ENCODE data around the gene TMEM44. TPM values are rescaled to one million over a fixed set of nuclear protein-coding genes. Genes with fewer than 3 reads are reported as not detected.
"Not testable (repeated sequence)": the region's sequence is repeated elsewhere in the genome, so short reads cannot be mapped to it uniquely, and the experiment has no call there.

TMEM44 gene
- total RNA-seq, 1 experiment from 2014 or later, result 8.3 TPM

GRCh38 chr3:194608981-194609380 lies 24.2 kb downstream of the TMEM44 start:
- Mint-ChIP-seq H3K27me3 (ENCODE audit: insufficient read depth, unreplicated experiment) (no peaks in the 10 kb centered on the region), H3K4me3 (ENCODE audit: unreplicated experiment) (no peak overlapping the region), H3K36me3 (ENCODE audit: insufficient read depth, unreplicated experiment) (no peaks in the 10 kb centered on the region), H3K27ac (ENCODE audit: low read depth, unreplicated experiment) (no peak overlapping the region), H3K4me1 (ENCODE audit: insufficient read depth, unreplicated experiment) (no peaks in the 10 kb centered on the region), H3K9me3 (ENCODE audit: unreplicated experiment) (no peaks in the 10 kb centered on the region)
- intact Hi-C loops (cut with micrococcal nuclease), result no loop called here
- TF ChIP-seq, protein P1, sequence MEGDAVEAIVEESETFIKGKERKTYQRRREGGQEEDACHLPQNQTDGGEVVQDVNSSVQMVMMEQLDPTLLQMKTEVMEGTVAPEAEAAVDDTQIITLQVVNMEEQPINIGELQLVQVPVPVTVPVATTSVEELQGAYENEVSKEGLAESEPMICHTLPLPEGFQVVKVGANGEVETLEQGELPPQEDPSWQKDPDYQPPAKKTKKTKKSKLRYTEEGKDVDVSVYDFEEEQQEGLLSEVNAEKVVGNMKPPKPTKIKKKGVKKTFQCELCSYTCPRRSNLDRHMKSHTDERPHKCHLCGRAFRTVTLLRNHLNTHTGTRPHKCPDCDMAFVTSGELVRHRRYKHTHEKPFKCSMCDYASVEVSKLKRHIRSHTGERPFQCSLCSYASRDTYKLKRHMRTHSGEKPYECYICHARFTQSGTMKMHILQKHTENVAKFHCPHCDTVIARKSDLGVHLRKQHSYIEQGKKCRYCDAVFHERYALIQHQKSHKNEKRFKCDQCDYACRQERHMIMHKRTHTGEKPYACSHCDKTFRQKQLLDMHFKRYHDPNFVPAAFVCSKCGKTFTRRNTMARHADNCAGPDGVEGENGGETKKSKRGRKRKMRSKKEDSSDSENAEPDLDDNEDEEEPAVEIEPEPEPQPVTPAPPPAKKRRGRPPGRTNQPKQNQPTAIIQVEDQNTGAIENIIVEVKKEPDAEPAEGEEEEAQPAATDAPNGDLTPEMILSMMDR (IDR thresholded peaks at IDR 0.05; ENCODE audit: unreplicated experiment), result no peak
- ChIA-PET CTCF (interaction anchor here (0.6 kb wide), 2 partner anchors 13 to 320 kb away, joined by 3 read pairs; no protein-coding TSS in a partner anchor), POLR2A (no interaction called here)
- no peak for DNase-seq (ENCODE audit: unreplicated experiment)
- no TSS peak for BruUV-seq (replicated peaks)

GRCh38 chr3:194607592-194608389 lies 25.4 kb downstream of the TMEM44 start:
- no peak overlapping the region for H3K4me3 Mint-ChIP-seq (ENCODE audit: unreplicated experiment)
- ChIA-PET POLR2A (no interaction called here), CTCF (interaction anchor here (0.5 to 1.3 kb wide), 2 partner anchors 12 to 14 kb away, joined by 4 to 6 read pairs; no protein-coding TSS in a partner anchor)
- H3K27me3 Mint-ChIP-seq (ENCODE audit: insufficient read depth, unreplicated experiment), result no peaks in the 10 kb centered on the region
- no TSS peak for BruUV-seq (replicated peaks)
- H3K4me1 Mint-ChIP-seq (ENCODE audit: insufficient read depth, unreplicated experiment), result no peaks in the 10 kb centered on the region
- no peak overlapping the region for H3K27ac Mint-ChIP-seq (ENCODE audit: low read depth, unreplicated experiment)
- H3K9me3 Mint-ChIP-seq (ENCODE audit: unreplicated experiment), result no peaks in the 10 kb centered on the region
- TF ChIP-seq, protein P1 (IDR thresholded peaks at IDR 0.05; ENCODE audit: unreplicated experiment), result no peak
- no peaks in the 10 kb centered on the region for H3K36me3 Mint-ChIP-seq (ENCODE audit: insufficient read depth, unreplicated experiment)
- no peak for DNase-seq (ENCODE audit: unreplicated experiment)
- intact Hi-C loops (cut with micrococcal nuclease), result no loop called here

GRCh38 chr3:194606941-194607340 lies 26.3 kb downstream of the TMEM44 start:
- ChIA-PET POLR2A (no interaction called here), CTCF (no interaction called here)
- Mint-ChIP-seq H3K9me3 (ENCODE audit: unreplicated experiment) (no peaks in the 10 kb centered on the region), H3K4me1 (ENCODE audit: insufficient read depth, unreplicated experiment) (no peaks in the 10 kb centered on the region), H3K27me3 (ENCODE audit: insufficient read depth, unreplicated experiment) (no peaks in the 10 kb centered on the region), H3K27ac (ENCODE audit: low read depth, unreplicated experiment) (no peak overlapping the region), H3K4me3 (ENCODE audit: unreplicated experiment) (no peak overlapping the region), H3K36me3 (ENCODE audit: insufficient read depth, unreplicated experiment) (no peaks in the 10 kb centered on the region)
- TF ChIP-seq, protein P1 (IDR thresholded peaks at IDR 0.05; ENCODE audit: unreplicated experiment), result no peak
- DNase-seq (ENCODE audit: unreplicated experiment), result no peak
- intact Hi-C loops (cut with micrococcal nuclease), result no loop called here
- BruUV-seq (replicated peaks), result no TSS peak

GRCh38 chr3:194606163-194606562 lies 27.1 kb downstream of the TMEM44 start:
- Mint-ChIP-seq H3K9me3 (ENCODE audit: unreplicated experiment) (no peaks in the 10 kb centered on the region), H3K27me3 (ENCODE audit: insufficient read depth, unreplicated experiment) (no peaks in the 10 kb centered on the region), H3K27ac (ENCODE audit: low read depth, unreplicated experiment) (no peak overlapping the region), H3K4me3 (ENCODE audit: unreplicated experiment) (no peak overlapping the region), H3K36me3 (ENCODE audit: insufficient read depth, unreplicated experiment) (no peaks in the 10 kb centered on the region), H3K4me1 (ENCODE audit: insufficient read depth, unreplicated experiment) (no peaks in the 10 kb centered on the region)
- POLR2A ChIA-PET, result no interaction called here
- DNase-seq (ENCODE audit: unreplicated experiment), result no peak
- TF ChIP-seq, protein P1 (IDR thresholded peaks at IDR 0.05; ENCODE audit: unreplicated experiment), result no peak
- CTCF ChIA-PET, result interaction anchor here (0.7 to 1.0 kb wide), 2 partner anchors 12 to 30 kb away, joined by 3 to 6 read pairs; no protein-coding TSS in a partner anchor
- intact Hi-C loops (cut with micrococcal nuclease), result no loop called here
- BruUV-seq (replicated peaks), result no TSS peak

DNA sequence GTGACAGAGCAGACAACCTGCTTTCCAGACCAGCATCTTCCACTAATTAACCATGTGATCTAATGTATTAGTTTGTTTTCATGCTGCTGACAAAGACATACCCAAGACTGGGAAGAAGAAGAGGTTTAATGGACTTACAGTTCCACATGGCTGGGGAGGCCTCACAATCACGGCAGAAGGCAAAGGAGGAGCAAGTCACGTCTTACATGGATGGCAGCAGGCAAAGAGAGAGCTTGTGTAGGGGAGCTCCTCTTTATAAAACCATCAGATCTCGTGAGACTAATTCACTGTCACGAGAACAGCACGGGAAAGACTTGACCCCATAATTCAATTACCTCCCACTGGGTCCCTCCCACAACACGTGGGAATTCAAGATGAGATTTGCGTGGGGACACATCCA lies 27.9 kb downstream of the TMEM44 start:
- H3K9me3 Mint-ChIP-seq (ENCODE audit: unreplicated experiment); H3K4me3 Mint-ChIP-seq (ENCODE audit: unreplicated experiment); H3K36me3 Mint-ChIP-seq (ENCODE audit: insufficient read depth, unreplicated experiment); BruUV-seq (replicated peaks); POLR2A ChIA-PET; DNase-seq (ENCODE audit: unreplicated experiment); intact Hi-C loops (cut with micrococcal nuclease); H3K27me3 Mint-ChIP-seq (ENCODE audit: insufficient read depth, unreplicated experiment); H3K27ac Mint-ChIP-seq (ENCODE audit: low read depth, unreplicated experiment); H3K4me1 Mint-ChIP-seq (ENCODE audit: insufficient read depth, unreplicated experiment): not testable (repeated sequence)
- CTCF ChIA-PET, result interaction anchor here (1.0 kb wide), 1 partner anchor 11 kb away, joined by 6 read pairs; no protein-coding TSS in a partner anchor
